ENCODE results near the gene ITGA5.
A peak's percentile ranks its signal among the peaks of the same experiment; 100 is the strongest.

ITGA5 gene

GRCh38 chr12:54419088-54419887 lies at the start of gene ITGA5:
Gene ITGA5, minus strand, starts transcription at chr12:54419266. Its CDS starts 68 bp downstream, at chr12:54419198.
- DNase-seq (ENCODE audit: low read depth): no peak
- H3K4me3 ChIP-seq (ENCODE audit: low read depth, low read length): peak within 1 kb of the TSS; percentile 95

GRCh38 chr12:54465857-54466523 lies 46.9 kb upstream of the ITGA5 start:
- H3K4me3 ChIP-seq (ENCODE audit: low read depth, low read length): no peak overlapping the region
- no peak for DNase-seq (ENCODE audit: low read depth)

GRCh38 chr12:54463484-54463883 lies 44.4 kb upstream of the ITGA5 start:
- DNase-seq (ENCODE audit: low read depth): no peak

GRCh38 chr12:54463034-54463433 lies 44.0 kb upstream of the ITGA5 start:
- no peak overlapping the region for H3K4me3 ChIP-seq (ENCODE audit: low read depth, low read length)
- peak; percentile 78 for DNase-seq (ENCODE audit: low read depth)

More at GRCh38 chr12:54463484-54463883, 44.4 kb upstream of the ITGA5 start:
- H3K4me3 ChIP-seq (ENCODE audit: low read depth, low read length): no peak overlapping the region

GRCh38 chr12:54460317-54460923 lies 41.4 kb upstream of the ITGA5 start:
- no peak for DNase-seq (ENCODE audit: low read depth)
- H3K4me3 ChIP-seq (ENCODE audit: low read depth, low read length): no peak overlapping the region

- no peak for DNase-seq (ENCODE audit: low read depth)
- no peak overlapping the region for H3K4me3 ChIP-seq (ENCODE audit: low read depth, low read length)
These were observed 40.3 kb upstream of the ITGA5 start for GRCh38 chr12:54459355-54459754.

- no peak for DNase-seq (ENCODE audit: low read depth)
- H3K4me3 ChIP-seq (ENCODE audit: low read depth, low read length): no peak overlapping the region
These were observed 36.8 kb upstream of the ITGA5 start for GRCh38 chr12:54455760-54456469.

GRCh38 chr12:54452628-54453027 lies 33.6 kb upstream of the ITGA5 start:
- DNase-seq (ENCODE audit: low read depth): no peak
- no peak overlapping the region for H3K4me3 ChIP-seq (ENCODE audit: low read depth, low read length)

- no peak for DNase-seq (ENCODE audit: low read depth)
- no peak overlapping the region for H3K4me3 ChIP-seq (ENCODE audit: low read depth, low read length)
These were observed 29.3 kb upstream of the ITGA5 start for GRCh38 chr12:54448344-54448743.

GRCh38 chr12:54447917-54448316 lies 28.9 kb upstream of the ITGA5 start:
- DNase-seq (ENCODE audit: low read depth): no peak
- H3K4me3 ChIP-seq (ENCODE audit: low read depth, low read length): no peak overlapping the region

- no peak overlapping the region for H3K4me3 ChIP-seq (ENCODE audit: low read depth, low read length)
- DNase-seq (ENCODE audit: low read depth): no peak
These were observed 25.1 kb upstream of the ITGA5 start for GRCh38 chr12:54444206-54444605.

GRCh38 chr12:54443446-54443845 lies 24.4 kb upstream of the ITGA5 start:
- no peak for DNase-seq (ENCODE audit: low read depth)
- H3K4me3 ChIP-seq (ENCODE audit: low read depth, low read length): no peak overlapping the region

- no peak for DNase-seq (ENCODE audit: low read depth)
- H3K4me3 ChIP-seq (ENCODE audit: low read depth, low read length): no peak overlapping the region
These were observed 23.9 kb upstream of the ITGA5 start for GRCh38 chr12:54442961-54443360.

- DNase-seq (ENCODE audit: low read depth): no peak
These were observed 23.0 kb upstream of the ITGA5 start for GRCh38 chr12:54442099-54442498.

GRCh38 chr12:54439521-54440255 lies 20.6 kb upstream of the ITGA5 start:
- DNase-seq (ENCODE audit: low read depth): peak; percentile 64
- H3K4me3 ChIP-seq (ENCODE audit: low read depth, low read length): no peak overlapping the region

More at GRCh38 chr12:54442099-54442498, 23.0 kb upstream of the ITGA5 start:
- H3K4me3 ChIP-seq (ENCODE audit: low read depth, low read length): no peak overlapping the region

GRCh38 chr12:54439096-54439495 lies 20.0 kb upstream of the ITGA5 start:
- DNase-seq (ENCODE audit: low read depth): no peak
- no peak overlapping the region for H3K4me3 ChIP-seq (ENCODE audit: low read depth, low read length)

GRCh38 chr12:54438517-54438916 lies 19.5 kb upstream of the ITGA5 start:
- DNase-seq (ENCODE audit: low read depth): no peak
- H3K4me3 ChIP-seq (ENCODE audit: low read depth, low read length): no peak overlapping the region

- no peak overlapping the region for H3K4me3 ChIP-seq (ENCODE audit: low read depth, low read length)
- DNase-seq (ENCODE audit: low read depth): no peak
These were observed 18.6 kb upstream of the ITGA5 start for GRCh38 chr12:54437697-54438096.

GRCh38 chr12:54437243-54437642 lies 18.2 kb upstream of the ITGA5 start:
- no peak for DNase-seq (ENCODE audit: low read depth)
- H3K4me3 ChIP-seq (ENCODE audit: low read depth, low read length): no peak overlapping the region
